ENCODE results near the gene POFUT2. TPM values are rescaled to one million over a fixed set of nuclear protein-coding genes. Genes with fewer than 3 reads are reported as not detected.
A peak's percentile ranks its signal among the peaks of the same experiment; 100 is the strongest.

The POFUT2 gene
- total RNA-seq, 1 donor from 2014 or later = 62.5 TPM

DNA sequence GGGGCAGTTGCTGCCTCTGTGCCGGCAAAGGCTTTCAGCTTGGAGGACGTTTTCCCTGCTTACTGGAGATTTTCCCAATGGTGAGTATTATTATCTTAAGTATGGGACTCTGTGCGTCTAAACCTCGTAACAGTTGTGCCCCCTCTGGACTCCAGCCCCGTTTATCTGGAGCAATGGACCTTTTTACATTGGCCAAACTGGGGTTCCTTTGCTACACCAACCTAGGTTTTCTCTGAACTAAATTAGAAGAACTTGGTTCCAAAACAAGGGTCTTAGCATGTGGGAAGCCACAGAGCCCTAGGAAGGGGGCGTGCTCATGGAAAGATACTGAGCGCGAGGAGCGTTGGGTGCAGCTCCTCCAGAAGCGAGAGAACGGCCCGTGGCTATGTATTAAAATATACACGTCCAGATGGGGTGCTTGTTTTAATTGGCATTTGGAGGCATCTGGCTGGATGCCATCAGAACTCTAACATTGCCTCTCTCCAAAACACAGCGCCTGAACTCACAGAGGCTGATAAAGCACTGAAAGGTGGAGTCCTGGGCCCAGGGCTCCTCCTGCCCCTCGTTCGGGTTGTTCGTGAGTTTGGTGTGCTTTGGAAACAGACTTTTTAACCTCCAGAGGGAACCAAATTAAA is 28.4 kb downstream of the POFUT2 start:
- H3K4me3 Mint-ChIP-seq = no peak overlapping the region
- peaks cover 4% of the 10 kb centered on the region for H3K27me3 Mint-ChIP-seq (ENCODE audit: low read depth)

DNA sequence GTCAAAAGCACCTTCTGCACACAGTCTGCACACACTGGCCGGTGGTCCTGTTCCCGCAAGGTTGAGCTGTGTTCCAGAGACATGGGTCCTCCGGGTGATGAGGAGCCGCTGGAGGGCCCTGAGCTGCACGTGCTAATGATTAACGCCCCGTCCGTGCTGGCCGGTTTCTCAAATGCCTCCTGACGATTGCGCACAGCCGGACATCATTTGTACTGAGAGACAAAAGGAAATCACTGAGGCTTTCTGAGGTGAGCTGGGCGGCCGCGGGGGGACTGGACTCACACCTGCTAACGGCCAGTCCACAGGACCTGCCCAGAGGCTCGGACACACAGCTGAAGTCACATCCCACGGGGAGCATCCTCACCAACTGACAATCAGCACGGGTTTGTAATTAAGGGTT is 29.2 kb downstream of the POFUT2 start:
- Mint-ChIP-seq H3K27me3 (ENCODE audit: low read depth) (peaks cover 4% of the 10 kb centered on the region), H3K36me3 (peaks cover 5% of the 10 kb centered on the region), H3K9me3 (no peaks in the 10 kb centered on the region), H3K4me1 (peaks cover 7% of the 10 kb centered on the region), H3K27ac (no peak overlapping the region), H3K4me3 (no peak overlapping the region)
- DNase-seq (ENCODE audit: low spot score in 2 of 2, unreplicated experiment in 2 of 2) = peak in 1 of 2 experiments; percentile 34
- TF ChIP-seq, protein P1, sequence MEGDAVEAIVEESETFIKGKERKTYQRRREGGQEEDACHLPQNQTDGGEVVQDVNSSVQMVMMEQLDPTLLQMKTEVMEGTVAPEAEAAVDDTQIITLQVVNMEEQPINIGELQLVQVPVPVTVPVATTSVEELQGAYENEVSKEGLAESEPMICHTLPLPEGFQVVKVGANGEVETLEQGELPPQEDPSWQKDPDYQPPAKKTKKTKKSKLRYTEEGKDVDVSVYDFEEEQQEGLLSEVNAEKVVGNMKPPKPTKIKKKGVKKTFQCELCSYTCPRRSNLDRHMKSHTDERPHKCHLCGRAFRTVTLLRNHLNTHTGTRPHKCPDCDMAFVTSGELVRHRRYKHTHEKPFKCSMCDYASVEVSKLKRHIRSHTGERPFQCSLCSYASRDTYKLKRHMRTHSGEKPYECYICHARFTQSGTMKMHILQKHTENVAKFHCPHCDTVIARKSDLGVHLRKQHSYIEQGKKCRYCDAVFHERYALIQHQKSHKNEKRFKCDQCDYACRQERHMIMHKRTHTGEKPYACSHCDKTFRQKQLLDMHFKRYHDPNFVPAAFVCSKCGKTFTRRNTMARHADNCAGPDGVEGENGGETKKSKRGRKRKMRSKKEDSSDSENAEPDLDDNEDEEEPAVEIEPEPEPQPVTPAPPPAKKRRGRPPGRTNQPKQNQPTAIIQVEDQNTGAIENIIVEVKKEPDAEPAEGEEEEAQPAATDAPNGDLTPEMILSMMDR (IDR thresholded peaks at IDR 0.05; ENCODE audit: unreplicated experiment) = no peak

More for the DNA sequence above, 28.4 kb downstream of the POFUT2 start:
- H3K36me3 Mint-ChIP-seq = peaks cover 12% of the 10 kb centered on the region
- H3K4me1 Mint-ChIP-seq = peaks cover 7% of the 10 kb centered on the region
- DNase-seq (ENCODE audit: low spot score in 2 of 2, unreplicated experiment in 2 of 2) = peak in 1 of 2 experiments; percentile 29
- H3K27ac Mint-ChIP-seq = no peak overlapping the region
- no peaks in the 10 kb centered on the region for H3K9me3 Mint-ChIP-seq
- TF ChIP-seq, protein P1 (IDR thresholded peaks at IDR 0.05; ENCODE audit: unreplicated experiment) = no peak

DNA sequence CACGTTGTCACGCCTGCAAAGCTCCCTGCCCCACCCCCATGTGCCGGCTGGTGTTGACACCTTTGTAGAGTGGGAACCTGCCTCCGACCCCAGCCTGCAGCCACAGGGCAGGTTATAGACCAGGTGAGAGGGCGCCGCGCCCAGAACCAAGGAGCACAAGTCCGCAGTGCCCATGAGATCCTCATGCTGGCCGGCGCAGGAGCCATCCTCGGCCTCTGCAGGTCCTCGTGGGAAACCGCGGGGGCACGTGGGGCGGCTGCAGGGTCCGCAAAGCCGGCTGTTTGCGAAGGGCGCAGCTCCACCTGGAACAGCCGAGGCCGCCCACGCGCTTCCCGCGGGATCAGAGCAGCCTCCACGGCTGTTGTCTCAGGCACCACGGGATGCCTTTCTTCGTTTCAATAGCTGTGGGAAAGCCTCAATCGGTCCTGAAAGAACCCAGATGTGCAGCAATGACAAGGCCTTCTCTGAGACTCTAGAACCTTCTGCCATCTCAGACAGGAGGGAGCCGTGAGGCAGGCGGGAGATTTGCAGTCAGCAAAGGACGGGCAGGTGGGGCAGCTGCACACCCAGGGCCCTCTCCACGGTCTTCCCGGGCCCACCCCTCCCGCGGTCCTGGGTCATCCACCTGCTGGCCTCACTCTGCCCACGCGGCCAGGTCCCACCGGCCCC is 29.9 kb downstream of the POFUT2 start:
- peaks cover 7% of the 10 kb centered on the region for H3K4me1 Mint-ChIP-seq
- TF ChIP-seq, protein P1 (IDR thresholded peaks at IDR 0.05; ENCODE audit: unreplicated experiment) = no peak
- no peaks in the 10 kb centered on the region for H3K36me3 Mint-ChIP-seq
- H3K9me3 Mint-ChIP-seq = no peaks in the 10 kb centered on the region
- no peak overlapping the region for H3K4me3 Mint-ChIP-seq
- peaks cover 4% of the 10 kb centered on the region for H3K27me3 Mint-ChIP-seq (ENCODE audit: low read depth)
- peak in 1 of 2 experiments; percentile 36 for DNase-seq (ENCODE audit: low spot score in 2 of 2, unreplicated experiment in 2 of 2)
- no peak overlapping the region for H3K27ac Mint-ChIP-seq

DNA sequence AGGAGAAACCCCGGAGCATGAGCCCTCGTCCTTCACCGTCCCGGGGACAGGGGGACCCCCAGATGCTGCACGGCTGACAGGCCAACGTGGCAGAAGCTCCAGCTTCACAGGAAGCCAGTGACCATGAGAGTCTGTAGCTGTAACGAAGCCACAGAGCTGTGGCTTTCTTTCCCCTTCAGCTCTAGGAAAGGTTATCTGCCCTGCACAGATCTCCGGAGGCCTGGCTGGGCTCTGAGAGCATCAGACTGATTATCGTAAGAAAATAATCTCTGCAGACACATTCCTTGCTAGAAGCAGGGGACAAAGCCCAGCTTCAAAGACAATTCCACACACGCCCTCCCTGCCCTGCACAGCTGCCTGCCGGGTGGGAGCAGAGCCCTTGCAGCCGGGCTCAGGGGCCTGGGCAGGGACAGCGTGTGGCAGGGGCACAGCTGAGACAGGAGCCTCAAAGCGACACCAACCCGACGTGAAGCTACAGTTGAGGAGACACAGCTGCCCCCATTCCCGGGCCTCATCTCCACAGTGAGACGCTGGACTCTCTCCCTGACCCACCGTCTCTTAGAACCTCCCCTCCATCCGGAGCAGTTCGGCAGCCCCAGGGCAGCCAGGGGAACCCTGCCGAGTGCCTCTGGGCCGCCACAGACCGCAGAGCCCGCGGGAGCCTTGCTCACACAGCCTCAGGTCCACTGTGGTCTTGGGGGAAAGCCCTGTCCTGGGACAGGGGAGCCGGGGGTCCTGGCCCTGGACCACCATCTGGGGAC is 30.6 kb downstream of the POFUT2 start:
- TF ChIP-seq, protein P1 (IDR thresholded peaks at IDR 0.05; ENCODE audit: unreplicated experiment) = no peak
- no peak overlapping the region for H3K27ac Mint-ChIP-seq
- peaks cover 7% of the 10 kb centered on the region for H3K4me1 Mint-ChIP-seq
- H3K4me3 Mint-ChIP-seq = no peak overlapping the region
- peaks cover 4% of the 10 kb centered on the region for H3K27me3 Mint-ChIP-seq (ENCODE audit: low read depth)
- H3K36me3 Mint-ChIP-seq = no peaks in the 10 kb centered on the region
- H3K9me3 Mint-ChIP-seq = no peaks in the 10 kb centered on the region
- peak in 1 of 2 experiments; percentile 38 for DNase-seq (ENCODE audit: low spot score in 2 of 2, unreplicated experiment in 2 of 2)

DNA sequence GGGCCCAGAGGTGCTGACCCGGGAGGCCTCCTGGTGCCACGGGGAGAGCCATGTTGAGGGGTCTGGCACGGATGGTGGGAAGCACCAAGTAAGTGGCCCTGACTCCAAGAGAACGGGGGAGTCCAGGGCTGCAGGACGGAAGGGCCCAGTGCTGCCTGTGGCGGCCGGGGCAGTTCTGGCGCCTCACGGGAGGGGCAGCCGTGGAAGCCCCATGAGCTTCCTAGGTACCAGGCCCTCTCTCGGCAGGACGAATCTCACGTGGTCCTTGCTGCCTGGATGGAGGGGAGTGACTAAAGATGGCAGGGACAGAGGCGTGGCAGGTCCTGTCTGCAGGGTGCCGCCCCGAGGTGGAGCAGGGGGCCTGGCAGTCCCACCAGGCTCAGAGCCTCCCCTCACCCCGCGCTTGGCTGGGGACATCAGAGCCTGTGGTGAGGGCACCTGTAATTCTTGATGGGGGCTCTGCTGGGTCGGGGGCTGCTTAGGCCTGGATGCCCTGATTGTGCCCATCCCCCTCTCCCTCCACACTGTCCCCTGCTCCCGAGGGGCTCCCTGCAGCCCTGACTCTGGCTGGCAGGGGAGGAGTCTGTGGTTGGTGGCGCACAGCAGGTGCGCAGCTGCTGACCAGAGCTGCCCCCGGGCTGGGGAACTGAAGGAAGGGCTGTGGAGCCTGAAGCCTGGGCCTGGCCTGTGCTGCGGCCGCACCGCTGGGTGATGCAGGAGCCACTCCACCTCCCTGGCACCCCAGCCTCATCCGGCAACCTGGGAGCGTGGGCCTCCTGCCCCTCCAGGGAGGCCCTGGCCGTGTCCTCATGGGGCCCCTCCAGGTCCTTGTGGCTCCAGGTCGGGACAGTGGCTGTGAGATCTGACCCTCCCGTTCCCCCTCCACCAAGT is 31.4 kb downstream of the POFUT2 start:
- H3K4me3 Mint-ChIP-seq = no peak overlapping the region
- DNase-seq (ENCODE audit: low spot score in 2 of 2, unreplicated experiment in 2 of 2) = peak in 1 of 2 experiments; percentile 26
- no peaks in the 10 kb centered on the region for H3K36me3 Mint-ChIP-seq
- TF ChIP-seq, protein P1 (IDR thresholded peaks at IDR 0.05; ENCODE audit: unreplicated experiment) = no peak
- no peak overlapping the region for H3K27ac Mint-ChIP-seq
- H3K27me3 Mint-ChIP-seq (ENCODE audit: low read depth) = peaks cover 4% of the 10 kb centered on the region
- H3K9me3 Mint-ChIP-seq = no peaks in the 10 kb centered on the region
- H3K4me1 Mint-ChIP-seq = peaks cover 7% of the 10 kb centered on the region
